Activated CD4-positive, alpha-beta T cell treated with anti-CD3 and anti-CD28 coated beads, Interleukin-2, Interleukin-6, amounts not matched to agents 100 ng/mL and 50 ng/mL, durations not matched to agents 16 hours and 8 hours (primary cell): ENCODE results near the gene NUP210L.
"Not testable (repeated sequence)": the region's sequence is repeated elsewhere in the genome, so short reads cannot be mapped to it uniquely, and the experiment has no call there.

Experiments
- DNase-seq: peaks from one replicate; pipeline ENCODE4 v3.0.0-alpha.2; 2020

Gene NUP210L

GRCh38 chr1:153987621-153988020, 167.3 kb downstream of the NUP210L start:
- no peak for DNase-seq

- no peak for DNase-seq
Measured at GRCh38 chr1:153985941-153986761, 168.7 kb downstream of the NUP210L start, which contains the start of gene RAB13. TSS of gene RAB13 (minus strand) at chr1:153986339. CDS start at chr1:153986236, 103 bp downstream.

- peak; percentile 50 for DNase-seq
Measured at GRCh38 chr1:153985341-153985912, 169.4 kb downstream of the NUP210L start.

GRCh38 chr1:153984123-153984894, 170.6 kb downstream of the NUP210L start:
- no peak for DNase-seq

- DNase-seq = not testable (repeated sequence)
Measured at GRCh38 chr1:153981735-153982134, 173.1 kb downstream of the NUP210L start.

- DNase-seq = not testable (repeated sequence)
Measured at GRCh38 chr1:153979091-153979490, 175.8 kb downstream of the NUP210L start.

- no peak for DNase-seq
Measured at GRCh38 chr1:153978274-153978909, 176.5 kb downstream of the NUP210L start.

GRCh38 chr1:153977250-153978240, 177.3 kb downstream of the NUP210L start, which contains the start of gene JTB:
TSS of gene JTB (minus strand) at chr1:153977674. CDS start at chr1:153977252, 422 bp downstream.
- DNase-seq = peak; percentile 92

GRCh38 chr1:153976819-153977249, 178.0 kb downstream of the NUP210L start:
- no peak for DNase-seq

GRCh38 chr1:153973525-153973924, 181.3 kb downstream of the NUP210L start:
- DNase-seq = no peak

- no peak for DNase-seq
Measured at GRCh38 chr1:153973071-153973470, 181.8 kb downstream of the NUP210L start.

- DNase-seq = no peak
Measured at GRCh38 chr1:153970346-153970745, 184.5 kb downstream of the NUP210L start.

- DNase-seq = no peak
Measured at GRCh38 chr1:153968972-153969371, 185.9 kb downstream of the NUP210L start.

GRCh38 chr1:153968408-153968807, 186.5 kb downstream of the NUP210L start:
- DNase-seq = no peak

- no peak for DNase-seq
Measured at GRCh38 chr1:153968000-153968363, 186.9 kb downstream of the NUP210L start.

- peak; percentile 94 for DNase-seq
Measured at GRCh38 chr1:153967107-153967999, 187.5 kb downstream of the NUP210L start, which contains the start of gene CREB3L4. TSS of gene CREB3L4 (plus strand) at chr1:153967902. CDS start at chr1:153968526, 624 bp downstream.

- DNase-seq = no peak
Measured at GRCh38 chr1:153963850-153964331, 191.0 kb downstream of the NUP210L start.

GRCh38 chr1:153963030-153963849, 191.6 kb downstream of the NUP210L start, which contains the start of gene SLC39A1:
TSS of gene SLC39A1 (minus strand) at chr1:153963537. CDS start at chr1:153962715, 822 bp downstream.
- peak; percentile 98 for DNase-seq
